DMS 273 (cell line): Measurements from ENCODE around the gene BCAR3.

Source experiments
- DNase-seq: peaks from one replicate; lab custom pipeline; 2025; ENCODE audit not compliant: unreplicated experiment; lab: John Stamatoyannopoulos, UW

BCAR3 gene

DNA sequence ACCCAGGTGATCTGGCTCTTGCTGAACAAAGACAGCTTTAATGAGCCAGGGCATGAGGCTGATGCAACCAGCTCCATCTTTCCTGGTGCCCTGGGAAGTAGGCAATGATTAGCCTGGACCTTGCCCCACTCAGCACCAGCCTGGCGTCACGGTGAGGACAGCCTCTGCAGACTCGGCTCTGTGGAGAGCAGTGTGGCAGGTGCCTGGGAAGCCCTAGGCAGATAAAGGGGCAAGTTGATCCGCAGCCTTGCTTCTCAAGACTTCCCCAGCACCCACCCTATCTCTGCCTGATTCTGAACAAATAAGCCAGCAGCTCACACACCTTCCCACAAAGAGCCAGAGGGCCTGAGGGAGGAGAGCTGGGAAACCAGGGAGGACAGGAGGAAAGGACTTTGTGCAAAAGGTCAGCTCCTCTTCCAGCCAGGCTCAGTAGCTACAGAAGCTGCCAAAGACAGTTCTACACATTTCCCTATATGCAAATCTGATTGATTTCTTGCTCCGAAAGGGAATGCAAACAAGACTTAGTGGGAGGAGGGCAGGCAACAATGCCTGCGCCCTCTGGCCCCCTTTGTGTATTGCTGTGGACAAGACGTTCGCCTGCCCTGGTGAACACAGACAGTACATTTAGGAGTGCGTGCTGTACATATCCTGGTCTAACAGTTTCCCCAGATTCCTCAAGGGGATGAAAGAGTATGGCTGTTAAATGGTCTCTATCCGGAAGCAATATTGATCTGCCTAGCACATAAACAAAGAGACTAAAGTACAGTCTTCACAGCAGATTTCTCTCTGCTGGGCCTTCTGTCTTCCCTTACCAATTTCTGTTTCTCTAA lies 63.8 kb downstream of the BCAR3 start:
- DNase-seq: no peak

DNA sequence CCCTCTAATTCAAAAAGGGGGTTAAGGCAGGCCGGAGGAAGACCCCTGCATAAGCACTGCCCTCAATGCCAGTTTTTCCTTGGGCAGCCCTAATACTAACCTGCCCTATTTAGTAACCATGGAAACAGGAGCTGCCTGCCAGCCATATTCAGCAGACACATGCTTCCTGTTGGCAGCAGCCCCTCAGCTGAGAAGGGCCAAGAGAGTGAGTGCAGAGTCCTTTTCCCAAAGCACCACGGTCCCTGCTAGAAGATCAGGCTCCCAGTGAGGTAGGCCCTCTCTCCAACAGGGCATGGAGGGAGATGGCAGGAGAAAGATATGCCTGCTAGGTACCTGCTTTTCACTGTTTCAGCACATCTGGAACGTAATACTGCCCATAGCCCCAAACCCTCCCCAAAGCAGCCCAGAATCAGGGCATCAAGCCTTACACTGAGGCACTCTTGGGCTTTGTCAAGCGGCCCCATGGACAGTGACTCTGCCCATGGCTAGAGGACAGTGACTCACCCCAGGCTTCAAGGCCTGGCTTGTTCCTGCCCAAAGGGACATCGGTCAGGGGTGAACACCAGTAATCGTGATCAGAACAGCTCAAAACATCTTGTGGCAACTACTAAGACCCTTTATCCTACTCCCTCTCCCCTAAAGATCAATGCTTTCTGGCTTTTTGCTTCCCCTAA lies 64.5 kb downstream of the BCAR3 start:
- DNase-seq: peak; percentile 79

DNA sequence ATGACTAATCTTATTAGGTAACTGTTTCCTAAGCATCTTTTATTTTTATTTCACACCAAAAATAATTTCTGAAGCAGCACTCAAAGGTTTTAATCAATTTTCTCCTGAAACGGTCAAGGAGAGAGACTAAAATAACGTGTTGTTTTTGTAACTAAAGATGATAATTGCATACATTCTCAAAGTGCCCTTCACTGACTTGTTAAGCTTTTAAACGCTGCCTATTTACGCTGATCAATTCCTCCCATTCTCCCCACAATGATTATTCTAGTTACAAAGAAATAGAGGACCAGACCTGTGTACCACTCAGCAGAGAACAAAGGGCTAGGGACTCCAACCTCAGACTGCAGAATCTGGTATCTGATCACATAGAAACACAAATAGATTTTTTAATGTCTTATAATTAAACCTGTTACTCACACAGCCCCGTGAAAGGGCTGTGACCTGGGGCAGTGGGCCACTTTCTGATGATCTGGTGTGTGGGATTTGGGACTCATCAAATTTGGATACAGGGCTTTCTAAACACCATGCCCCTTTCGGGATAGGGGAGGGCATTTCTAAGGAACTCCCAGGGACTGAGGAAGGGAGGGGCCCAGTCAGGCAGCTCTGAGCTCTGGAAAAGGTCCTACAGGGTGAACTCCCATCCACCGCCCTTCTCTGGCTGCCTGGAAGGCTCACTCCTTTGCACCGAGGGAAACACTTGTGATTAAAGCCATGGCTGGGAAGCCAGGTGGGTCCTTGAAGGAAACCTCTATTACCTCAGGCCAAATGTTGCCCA lies 65.2 kb downstream of the BCAR3 start:
- DNase-seq: peak; percentile 78

DNA sequence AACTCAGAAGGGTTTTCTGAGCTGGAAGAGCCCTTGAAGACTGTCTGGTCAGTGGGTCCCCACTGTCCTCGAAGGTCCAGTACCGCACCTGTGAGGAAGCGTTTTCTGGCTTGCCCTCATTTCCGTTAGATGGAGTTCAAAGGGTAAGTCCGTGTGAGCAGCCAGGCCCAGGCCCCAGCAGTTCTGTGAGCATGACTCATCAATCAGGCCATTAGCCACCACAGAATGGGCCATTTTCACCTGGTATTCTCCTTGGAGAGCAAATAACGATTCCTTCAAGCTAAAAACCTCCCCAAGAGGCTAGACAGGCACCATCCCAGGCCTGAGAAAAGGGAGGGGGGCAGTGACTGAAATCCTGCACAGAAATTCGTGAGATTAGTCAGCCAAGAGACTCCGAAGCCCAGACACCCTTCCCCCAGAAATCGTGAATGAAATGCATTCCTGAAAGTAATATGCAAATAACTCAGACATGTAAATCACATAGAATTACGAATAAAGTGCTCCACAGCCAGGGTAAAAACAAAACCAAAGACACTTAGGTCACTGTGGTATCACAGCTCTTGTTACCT lies 66.0 kb downstream of the BCAR3 start:
- DNase-seq: no peak

DNA sequence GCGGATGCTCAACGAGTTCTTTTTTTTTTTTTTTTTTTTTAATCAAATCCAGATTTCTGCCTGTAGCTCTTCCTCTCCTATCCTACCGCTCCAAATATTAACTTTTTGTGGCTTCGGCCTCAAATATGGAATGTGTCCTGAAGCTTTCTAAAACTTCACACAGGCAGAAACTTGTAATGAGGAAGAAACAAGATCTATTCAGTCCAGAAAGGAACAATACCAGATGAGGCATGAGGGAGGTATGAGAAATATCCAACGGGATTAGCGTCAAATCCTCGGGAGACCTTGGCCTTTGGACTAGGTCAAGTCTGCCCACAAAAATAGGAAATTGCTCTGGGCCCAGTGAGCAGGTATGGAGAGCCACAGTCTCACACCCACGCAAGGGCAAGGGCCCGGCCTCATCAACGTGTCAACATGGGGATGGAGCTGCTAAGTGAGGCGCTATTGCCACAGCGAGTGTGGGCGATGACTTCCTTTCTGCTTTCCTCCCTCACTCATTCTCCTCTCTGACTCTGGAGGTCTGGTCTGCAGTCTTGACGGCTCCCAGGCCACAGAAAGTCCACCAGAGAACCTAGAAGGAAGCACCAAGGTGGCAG lies 66.6 kb downstream of the BCAR3 start:
- no peak for DNase-seq

DNA sequence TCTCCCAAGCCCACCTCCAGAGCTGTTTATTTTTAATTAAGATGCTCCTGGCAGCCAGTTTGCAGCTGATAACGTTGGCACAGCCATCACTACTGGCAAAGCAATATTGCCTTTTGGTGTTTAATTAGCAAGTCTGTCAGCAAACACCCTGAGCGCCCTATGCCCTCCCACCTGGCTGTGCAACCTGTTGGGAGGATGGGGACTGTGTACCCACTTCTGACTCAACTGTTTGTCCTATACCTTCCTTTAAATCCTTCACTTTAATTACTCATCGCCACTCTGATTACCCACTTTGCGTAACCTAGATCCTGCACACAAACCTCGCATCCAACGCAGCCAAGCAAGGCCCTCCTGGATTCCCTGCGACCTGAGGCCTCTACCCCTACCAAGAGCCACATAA lies 67.1 kb downstream of the BCAR3 start:
- no peak for DNase-seq

DNA sequence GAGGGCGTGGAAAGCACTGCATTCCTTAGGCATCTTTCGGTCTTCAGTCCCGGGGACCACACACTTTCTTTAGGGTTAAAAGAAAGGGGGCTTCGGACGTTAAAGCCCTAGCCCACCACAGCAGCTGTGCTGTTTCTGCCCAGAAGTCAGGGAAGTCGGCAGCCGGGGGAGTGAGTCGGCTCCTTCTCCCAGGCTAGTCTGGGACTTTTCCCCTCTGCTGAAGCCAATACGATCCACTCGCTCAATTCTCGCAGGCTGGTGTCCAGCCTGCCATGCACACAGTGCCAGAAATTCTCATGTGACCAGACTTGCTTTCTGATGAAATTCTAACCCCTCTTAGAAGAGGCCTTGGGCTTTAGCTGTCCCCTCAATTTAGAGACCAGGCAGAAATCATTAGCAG lies 67.7 kb downstream of the BCAR3 start:
- no peak for DNase-seq

DNA sequence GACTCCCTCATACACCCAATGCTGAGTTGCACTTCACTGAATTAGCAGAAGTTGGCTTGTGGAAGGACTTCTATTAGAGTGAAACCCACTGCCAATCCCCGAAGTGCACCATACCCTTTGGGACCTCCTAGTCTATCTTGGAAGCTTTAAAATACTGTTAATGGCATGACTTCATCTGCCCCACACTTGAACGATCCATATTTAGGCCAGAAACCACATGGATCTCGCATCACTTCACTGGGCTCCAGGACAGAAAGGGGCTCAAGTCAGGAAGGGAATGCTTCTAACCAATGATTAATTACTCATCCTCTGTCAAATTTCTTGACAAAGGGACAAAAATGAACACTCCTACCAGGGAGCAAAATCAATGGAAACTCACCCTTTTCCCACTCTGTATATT lies 69.1 kb downstream of the BCAR3 start:
- DNase-seq: no peak

DNA sequence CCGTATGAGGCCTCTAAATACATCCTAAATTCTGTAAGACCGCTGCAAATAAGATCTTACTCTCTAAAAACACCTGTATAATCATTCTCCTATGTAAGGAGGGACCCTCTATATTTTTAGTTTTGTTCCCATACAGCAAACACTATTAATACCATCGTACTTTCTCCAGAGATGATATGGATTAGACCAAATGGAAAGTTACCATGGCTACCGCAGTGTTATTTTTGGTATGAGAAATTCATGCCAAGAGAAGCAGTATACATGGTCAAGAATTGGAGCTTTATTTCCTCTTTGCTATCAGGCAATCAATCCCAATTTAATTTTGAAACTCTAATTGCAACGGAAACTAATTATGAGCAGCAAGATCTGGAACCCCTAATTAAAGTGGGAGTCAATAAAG lies 70.0 kb downstream of the BCAR3 start:
- no peak for DNase-seq

DNA sequence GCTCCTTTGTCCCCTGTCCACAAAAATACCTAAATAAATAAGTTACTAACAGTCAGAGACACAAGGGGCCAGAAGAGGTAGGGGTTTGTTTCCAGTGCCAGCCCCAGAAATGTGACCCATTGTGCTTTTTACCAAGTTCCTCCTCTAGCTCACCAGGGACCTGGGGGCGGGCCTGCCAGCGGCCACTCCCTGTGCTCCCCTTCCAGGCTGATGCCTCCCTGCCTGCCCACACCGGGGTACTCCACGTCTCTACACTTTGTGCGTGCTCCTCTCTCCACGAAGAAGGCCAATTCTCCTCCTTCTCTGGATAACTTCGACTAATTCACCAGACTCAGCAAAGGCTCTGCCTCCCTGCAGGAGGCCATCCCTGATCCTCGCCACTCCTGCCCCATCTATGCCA lies 72.1 kb downstream of the BCAR3 start:
- no peak for DNase-seq

DNA sequence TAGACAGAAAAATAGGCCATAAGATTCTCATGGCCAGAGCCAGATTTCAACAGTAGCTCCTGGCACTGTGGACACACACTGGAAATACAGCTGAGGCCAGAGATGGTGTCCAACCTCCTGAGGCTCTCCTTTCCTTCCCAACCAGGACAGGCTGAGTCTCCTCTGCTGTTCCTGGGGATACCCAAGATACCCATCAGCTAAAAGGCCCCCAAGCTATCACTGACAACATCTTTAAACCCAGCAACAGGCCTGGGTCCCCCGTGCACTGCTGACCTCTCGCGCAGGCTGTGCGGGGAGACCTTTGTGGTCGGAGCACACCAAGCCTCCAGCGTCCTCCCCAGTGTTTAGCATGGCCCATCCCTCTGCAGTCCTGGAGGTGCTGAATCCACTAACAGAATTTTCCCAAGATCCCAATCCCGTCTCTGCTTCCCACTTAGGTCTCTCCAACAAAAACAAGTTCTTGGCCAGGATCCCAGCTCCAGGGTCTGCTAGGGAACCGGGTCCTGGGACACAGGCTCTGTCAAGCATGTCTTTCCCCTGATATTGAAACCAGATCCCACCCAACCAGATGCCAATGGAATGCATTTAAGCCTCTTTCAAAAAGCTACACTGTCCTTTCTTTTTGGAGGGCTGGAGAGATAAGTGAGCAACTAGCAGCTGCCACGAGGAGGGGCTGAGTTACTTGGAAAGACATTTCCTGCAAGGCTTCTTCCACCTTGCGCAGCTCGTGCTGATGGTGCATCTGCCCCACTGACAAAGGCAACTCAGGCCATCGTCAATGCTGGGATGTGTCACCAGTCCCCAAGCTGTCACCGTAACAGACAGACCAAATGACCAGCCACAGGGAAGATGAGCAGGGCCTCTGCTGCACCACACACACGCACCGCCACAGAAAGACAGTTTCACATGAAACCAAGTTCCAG lies 73.2 kb downstream of the BCAR3 start:
- DNase-seq: peak; percentile 63

DNA sequence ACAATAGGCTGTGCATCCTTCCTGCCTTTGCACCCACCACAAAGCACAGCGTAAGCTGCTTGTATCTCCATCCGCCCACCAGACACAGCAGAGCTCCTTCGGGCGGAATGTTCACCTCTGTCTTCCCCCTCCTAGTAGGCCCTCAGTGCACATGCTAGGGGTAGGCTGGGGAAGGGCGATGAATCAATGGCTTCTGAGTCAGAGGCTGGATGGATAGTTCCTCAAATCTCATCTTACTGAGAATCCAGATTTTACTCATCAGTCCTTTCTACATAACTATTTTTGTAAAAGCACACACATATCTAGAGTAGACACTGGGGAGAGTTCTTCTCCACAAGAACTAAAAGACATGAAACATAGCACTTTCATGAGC lies 73.8 kb downstream of the BCAR3 start:
- DNase-seq: no peak

DNA sequence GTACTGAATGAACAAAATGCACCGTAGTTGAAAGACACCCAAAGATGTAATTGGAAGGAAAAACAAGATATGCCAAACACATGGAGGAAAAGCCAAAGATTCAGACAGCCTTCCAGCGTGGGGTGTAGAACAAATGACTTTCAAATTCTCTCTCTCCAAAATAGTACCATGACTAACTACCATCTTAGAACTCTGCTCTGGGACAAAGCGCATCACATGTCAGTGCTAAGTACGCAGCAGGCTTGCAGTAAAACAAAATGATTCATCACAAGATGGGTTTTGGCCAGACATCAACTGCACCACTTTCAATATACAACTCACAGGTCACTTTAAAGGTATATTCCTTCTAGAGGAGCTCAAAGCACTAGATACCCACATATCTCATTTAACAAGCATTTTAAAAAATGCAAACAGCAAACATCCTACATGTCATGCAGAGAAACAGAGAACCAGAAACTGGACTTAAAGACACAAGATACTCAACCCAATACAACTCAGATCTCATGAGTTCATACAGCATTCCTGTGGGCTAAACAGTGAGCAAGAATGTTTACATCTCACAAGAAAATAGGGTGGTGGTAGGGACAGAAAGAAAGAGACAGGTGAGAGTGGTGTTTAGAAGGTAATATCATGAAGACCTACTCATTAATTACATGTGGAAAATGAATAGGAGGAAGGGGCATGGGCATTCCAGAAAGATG lies 75.7 kb downstream of the BCAR3 start:
- no peak for DNase-seq

DNA sequence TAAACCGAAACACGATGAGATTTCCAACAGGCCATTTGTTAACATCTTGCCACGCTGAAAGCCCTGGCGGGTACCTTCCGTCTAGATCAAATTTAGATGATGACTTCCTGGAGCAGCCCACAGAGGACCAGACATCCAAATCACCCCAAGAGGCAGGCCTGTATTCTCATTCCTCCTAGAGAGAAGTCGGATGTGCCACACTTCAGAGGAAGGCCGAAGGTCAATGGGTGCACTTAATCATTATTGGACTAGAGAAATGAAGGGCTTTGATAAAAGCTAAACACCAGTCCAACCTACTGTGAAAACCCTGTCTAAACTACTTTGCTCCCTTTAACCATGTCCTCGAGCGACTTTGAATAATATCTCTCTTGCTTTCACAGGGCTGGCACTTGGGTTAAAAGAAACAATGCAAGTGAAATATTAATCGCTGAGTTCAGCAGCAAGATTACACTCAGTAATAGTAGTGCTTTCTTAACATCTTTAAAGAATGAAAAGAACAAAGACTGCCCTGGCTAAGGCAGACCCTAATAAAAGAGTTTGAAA lies 76.5 kb downstream of the BCAR3 start:
- no peak for DNase-seq

DNA sequence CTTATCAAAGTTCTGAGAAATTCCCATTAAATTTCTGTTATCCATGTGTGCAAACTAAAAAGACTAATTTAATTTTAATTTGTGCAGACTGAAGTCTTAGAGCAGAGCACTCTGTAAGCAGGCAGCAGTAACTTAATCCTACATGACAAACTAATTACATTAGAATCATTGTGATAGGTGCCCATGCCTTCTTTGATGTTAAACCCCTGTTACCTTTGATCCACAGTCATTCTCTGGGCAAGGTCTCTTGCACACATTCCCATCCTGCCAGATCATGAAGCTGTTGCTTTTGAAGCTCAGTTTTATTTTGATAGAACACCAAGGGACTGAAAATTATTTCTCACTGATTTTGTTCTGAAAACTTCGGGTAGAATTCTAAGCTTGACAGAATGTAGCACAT lies 77.2 kb downstream of the BCAR3 start:
- DNase-seq: no peak

DNA sequence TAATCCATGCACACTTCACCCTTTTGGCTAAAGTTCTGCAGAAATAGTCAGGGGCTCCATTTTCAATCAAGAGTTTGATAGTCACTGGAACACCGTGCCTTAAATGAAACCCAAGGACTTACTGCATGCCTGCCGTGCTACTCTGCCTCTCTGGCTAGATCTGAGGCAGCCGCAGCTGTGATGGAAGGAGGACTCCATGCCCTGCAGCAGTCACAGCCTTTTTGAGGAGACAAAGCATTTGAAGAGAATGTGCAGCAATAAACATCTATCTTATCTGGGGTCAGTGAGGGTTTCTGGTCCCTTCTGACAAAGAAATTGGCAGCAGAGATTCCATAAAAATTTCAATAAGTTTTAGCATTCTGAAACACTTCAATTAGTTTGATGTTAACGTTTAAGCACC lies 78.0 kb downstream of the BCAR3 start:
- no peak for DNase-seq

DNA sequence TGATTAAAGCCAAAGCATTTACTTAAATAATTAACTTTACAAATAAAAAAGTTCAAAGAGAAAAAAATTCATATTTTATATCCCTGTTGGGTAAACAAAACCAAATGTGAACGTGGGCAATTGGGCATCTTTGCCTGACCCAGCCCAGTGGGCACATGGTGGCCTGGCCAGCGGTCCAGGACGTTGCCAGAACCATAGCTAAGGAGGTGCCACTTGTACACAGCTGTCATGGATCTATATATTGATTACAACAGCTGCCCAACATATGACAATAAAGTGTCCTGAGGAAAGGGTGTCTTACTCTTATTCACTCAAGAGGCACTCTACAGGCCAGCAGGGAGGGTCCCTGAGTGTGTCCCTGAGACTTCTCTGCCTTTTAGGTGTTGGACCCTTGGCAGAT lies 78.5 kb downstream of the BCAR3 start:
- no peak for DNase-seq

DNA sequence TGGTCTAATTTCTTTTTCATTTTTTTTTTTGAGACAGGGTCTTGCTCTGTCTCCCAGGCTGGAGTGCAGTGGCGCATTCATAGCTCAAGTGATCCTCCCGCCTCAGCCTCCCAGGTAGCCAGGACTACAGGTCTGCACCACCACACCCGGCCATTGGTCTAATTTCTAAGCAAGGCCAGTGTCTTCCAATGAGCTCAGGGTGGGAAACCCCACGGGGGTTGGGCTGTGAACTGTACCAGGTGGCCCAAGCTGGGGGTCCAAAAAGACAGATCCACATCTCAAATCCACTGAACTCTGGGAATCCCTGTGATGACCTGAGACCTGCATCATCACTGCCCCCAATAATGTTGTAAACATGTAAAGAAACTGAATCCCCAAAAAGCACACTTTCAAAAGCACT lies 79.5 kb downstream of the BCAR3 start:
- no peak for DNase-seq

DNA sequence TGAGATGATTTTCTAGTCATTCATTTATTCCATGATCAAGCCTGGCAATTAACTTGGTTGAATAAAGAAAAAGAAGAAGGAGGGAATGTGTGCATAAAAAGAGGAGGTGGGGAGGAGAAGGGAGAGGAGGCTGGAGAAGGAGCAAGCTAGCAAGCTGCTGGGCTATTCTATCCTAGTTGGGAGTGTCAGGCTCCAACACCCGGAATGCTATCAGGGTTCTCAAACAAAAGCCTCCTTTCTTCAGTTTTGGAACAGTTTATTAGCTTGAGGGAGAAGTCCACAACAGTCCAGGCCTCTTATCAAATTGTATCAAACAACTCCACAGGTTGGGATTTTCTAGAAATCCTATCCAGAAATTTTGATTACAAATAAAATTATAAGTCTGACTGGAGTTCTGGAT lies 80.0 kb downstream of the BCAR3 start:
- DNase-seq: no peak
